ENCODE measurements around the gene CELF4.
A peak's percentile ranks its signal among the peaks of the same experiment; 100 is the strongest.

CELF4 gene

GRCh38 chr18:37578886-37579513 is 13.4 kb upstream of the CELF4 start:
- H3K4me2 ChIP-seq (ENCODE audit: insufficient read depth, low read length) = no peak overlapping the region

GRCh38 chr18:37578182-37578678 is 12.6 kb upstream of the CELF4 start:
- H3K9ac ChIP-seq (ENCODE audit: low read depth, low read length) = no peak overlapping the region
- DNase-seq = no peak
- H3K4me3 ChIP-seq (ENCODE audit: low read depth in 1 of 2, low read length in 2 of 2) = no peak overlapping the region
- H3K4me1 ChIP-seq (ENCODE audit: insufficient read depth, low read length) = no peaks in the 10 kb centered on the region
- H2AFZ ChIP-seq (ENCODE audit: low read depth, low read length) = no peak overlapping the region
- TF ChIP-seq EZH2 (IDR thresholded peaks at IDR 0.05; ENCODE audit: borderline replicate concordance, low read depth, low read length, severe bottlenecking) (no peak), CTCF (IDR thresholded peaks at IDR 0.05; ENCODE audit: borderline replicate concordance, extremely low read depth, low read length, poor library complexity, severe bottlenecking) (no peak)
- no peaks in the 10 kb centered on the region for H3K27me3 ChIP-seq (ENCODE audit: insufficient read depth, low read length, poor library complexity)
- H4K20me1 ChIP-seq (ENCODE audit: insufficient read depth, low read length) = no peaks in the 10 kb centered on the region
- no peak overlapping the region for H3K27ac ChIP-seq (ENCODE audit: low read length)
- ATAC-seq (ENCODE audit: insufficient read depth, low read depth) = no peak
- H3K36me3 ChIP-seq (ENCODE audit: insufficient read depth, low read length) = no peaks in the 10 kb centered on the region
- H3K9me3 ChIP-seq (ENCODE audit: insufficient read depth, low read length, severe bottlenecking) = no peaks in the 10 kb centered on the region
- no peaks in the 10 kb centered on the region for H3K79me2 ChIP-seq (ENCODE audit: insufficient read depth, low read length)
- no peak overlapping the region for H3K4me2 ChIP-seq (ENCODE audit: insufficient read depth, low read length)

More at GRCh38 chr18:37578886-37579513, 13.4 kb upstream of the CELF4 start:
- TF ChIP-seq CTCF (IDR thresholded peaks at IDR 0.05; ENCODE audit: borderline replicate concordance, extremely low read depth, low read length, poor library complexity, severe bottlenecking) (peak; percentile 64), EZH2 (IDR thresholded peaks at IDR 0.05; ENCODE audit: borderline replicate concordance, low read depth, low read length, severe bottlenecking) (no peak)
- Histone ChIP-seq H3K79me2 (ENCODE audit: insufficient read depth, low read length) (no peaks in the 10 kb centered on the region), H3K9me3 (ENCODE audit: insufficient read depth, low read length, severe bottlenecking) (no peaks in the 10 kb centered on the region), H3K9ac (ENCODE audit: low read depth, low read length) (no peak overlapping the region), H3K27me3 (ENCODE audit: insufficient read depth, low read length, poor library complexity) (no peaks in the 10 kb centered on the region), H3K27ac (ENCODE audit: low read length) (no peak overlapping the region), H3K4me3 (ENCODE audit: low read depth in 1 of 2, low read length in 2 of 2) (no peak overlapping the region), H4K20me1 (ENCODE audit: insufficient read depth, low read length) (no peaks in the 10 kb centered on the region), H2AFZ (ENCODE audit: low read depth, low read length) (no peak overlapping the region; the same call in 1 of the 2 replicates), H3K36me3 (ENCODE audit: insufficient read depth, low read length) (no peaks in the 10 kb centered on the region), H3K4me1 (ENCODE audit: insufficient read depth, low read length) (no peaks in the 10 kb centered on the region)
- peak; percentile 77 for ATAC-seq (ENCODE audit: insufficient read depth, low read depth)
- DNase-seq = peak; percentile 22

- Histone ChIP-seq H3K36me3 (ENCODE audit: insufficient read depth, low read length) (no peaks in the 10 kb centered on the region), H3K4me2 (ENCODE audit: insufficient read depth, low read length) (no peak overlapping the region), H3K27ac (ENCODE audit: low read length) (no peak overlapping the region), H3K4me1 (ENCODE audit: insufficient read depth, low read length) (no peaks in the 10 kb centered on the region), H3K4me3 (ENCODE audit: low read depth in 1 of 2, low read length in 2 of 2) (no peak overlapping the region), H3K79me2 (ENCODE audit: insufficient read depth, low read length) (no peaks in the 10 kb centered on the region), H3K9ac (ENCODE audit: low read depth, low read length) (no peak overlapping the region), H3K9me3 (ENCODE audit: insufficient read depth, low read length, severe bottlenecking) (no peaks in the 10 kb centered on the region), H2AFZ (ENCODE audit: low read depth, low read length) (no peak overlapping the region), H4K20me1 (ENCODE audit: insufficient read depth, low read length) (no peaks in the 10 kb centered on the region), H3K27me3 (ENCODE audit: insufficient read depth, low read length, poor library complexity) (no peaks in the 10 kb centered on the region)
- no peak for ATAC-seq (ENCODE audit: insufficient read depth, low read depth)
- TF ChIP-seq EZH2 (IDR thresholded peaks at IDR 0.05; ENCODE audit: borderline replicate concordance, low read depth, low read length, severe bottlenecking) (no peak), CTCF (IDR thresholded peaks at IDR 0.05; ENCODE audit: borderline replicate concordance, extremely low read depth, low read length, poor library complexity, severe bottlenecking) (no peak)
- DNase-seq = no peak
Measured at GRCh38 chr18:37577051-37577611, 11.5 kb upstream of the CELF4 start.

Data from DND-41 (cell line).